Stimulated activated effector memory CD8-positive, alpha-beta T cell treated with anti-CD3 and anti-CD28 coated beads, Interleukin-12 subunit alpha, Interleukin-12 subunit beta, amount 100 ng/mL, for 72 hours (primary cell): Measurements from ENCODE around the gene MFSD12.
"Not testable (repeated sequence)": the region's sequence is repeated elsewhere in the genome, so short reads cannot be mapped to it uniquely, and the experiment has no call there.

ENCODE experiments used
- ATAC-seq: fragments of 150-1000 bp; cut with Tn5 transposase; 2 replicates; pipeline ENCODE4 v1.10.0; 2021
- DNase-seq, 2 donors: peaks; one replicate each; pipeline ENCODE4 v3.0.0; 2021 to 2022; ENCODE audit warnings: low spot score in 2 of 2
- H3K27ac Mint-ChIP-seq: one replicate; pipeline ENCODE4 v1.8.0; 2022; ENCODE audit warnings: mild to moderate bottlenecking, mixed read lengths
- H3K36me3 Mint-ChIP-seq: one replicate; pipeline ENCODE4 v1.8.0; 2022; ENCODE audit warnings: mild to moderate bottlenecking, mixed read lengths
- H3K4me1 Mint-ChIP-seq: one replicate; pipeline ENCODE4 v1.8.0; 2022; ENCODE audit warnings: mixed read lengths
- H3K4me3 Mint-ChIP-seq: one replicate; pipeline ENCODE4 v1.8.0; 2022; ENCODE audit warnings: mild to moderate bottlenecking, mixed read lengths
- H3K9me3 Mint-ChIP-seq: one replicate; pipeline ENCODE4 v1.8.0; 2022; ENCODE audit warnings: mixed read lengths

MFSD12 gene

GRCh38 chr19:3537438-3538240 is 19.7 kb downstream of the MFSD12 start:
- ATAC-seq: peak; percentile 8
- peak overlapping the region; percentile 78 for H3K27ac Mint-ChIP-seq
- H3K36me3 Mint-ChIP-seq: peaks cover 67% of the 10 kb centered on the region

GRCh38 chr19:3537101-3537437 is 20.3 kb downstream of the MFSD12 start:
- DNase-seq (no peak), ATAC-seq (no peak)
- Mint-ChIP-seq H3K4me3 (no peak overlapping the region), H3K4me1 (peaks cover 8% of the 10 kb centered on the region), H3K36me3 (peaks cover 72% of the 10 kb centered on the region), H3K27ac (peak overlapping the region; percentile 78), H3K9me3 (no peaks in the 10 kb centered on the region)

More at GRCh38 chr19:3537438-3538240, 19.7 kb downstream of the MFSD12 start:
- no peak for DNase-seq
- peaks cover 8% of the 10 kb centered on the region for H3K4me1 Mint-ChIP-seq
- H3K9me3 Mint-ChIP-seq: no peaks in the 10 kb centered on the region
- no peak overlapping the region for H3K4me3 Mint-ChIP-seq

GRCh38 chr19:3536429-3537100 is 20.8 kb downstream of the MFSD12 start:
- Mint-ChIP-seq H3K4me1 (peaks cover 8% of the 10 kb centered on the region), H3K36me3 (peaks cover 72% of the 10 kb centered on the region), H3K9me3 (no peaks in the 10 kb centered on the region), H3K4me3 (no peak overlapping the region), H3K27ac (no peak overlapping the region)
- DNase-seq: no peak
- ATAC-seq: no peak

GRCh38 chr19:3535981-3536380 is 21.4 kb downstream of the MFSD12 start:
- H3K9me3 Mint-ChIP-seq: no peaks in the 10 kb centered on the region
- H3K4me1 Mint-ChIP-seq: peaks cover 8% of the 10 kb centered on the region
- H3K36me3 Mint-ChIP-seq: peaks cover 72% of the 10 kb centered on the region
- H3K4me3 Mint-ChIP-seq: no peak overlapping the region
- DNase-seq: no peak
- no peak for ATAC-seq
- no peak overlapping the region for H3K27ac Mint-ChIP-seq

GRCh38 chr19:3535563-3535965 is 21.8 kb downstream of the MFSD12 start:
- no peak for ATAC-seq
- H3K36me3 Mint-ChIP-seq: peaks cover 72% of the 10 kb centered on the region
- H3K9me3 Mint-ChIP-seq: no peaks in the 10 kb centered on the region
- no peak for DNase-seq
- H3K4me1 Mint-ChIP-seq: peaks cover 8% of the 10 kb centered on the region
- H3K4me3 Mint-ChIP-seq: no peak overlapping the region
- no peak overlapping the region for H3K27ac Mint-ChIP-seq

- Mint-ChIP-seq H3K4me1 (peaks cover 8% of the 10 kb centered on the region), H3K9me3 (no peaks in the 10 kb centered on the region), H3K4me3 (no peak overlapping the region), H3K36me3 (peaks cover 72% of the 10 kb centered on the region), H3K27ac (no peak overlapping the region)
- no peak for ATAC-seq
- no peak for DNase-seq
Measured at GRCh38 chr19:3535235-3535535, 22.2 kb downstream of the MFSD12 start.

GRCh38 chr19:3534375-3535234 is 22.8 kb downstream of the MFSD12 start:
- H3K4me1 Mint-ChIP-seq: peaks cover 8% of the 10 kb centered on the region
- H3K9me3 Mint-ChIP-seq: no peaks in the 10 kb centered on the region
- no peak for DNase-seq
- H3K4me3 Mint-ChIP-seq: no peak overlapping the region
- peaks cover 66% of the 10 kb centered on the region for H3K36me3 Mint-ChIP-seq
- H3K27ac Mint-ChIP-seq: no peak overlapping the region
- no peak for ATAC-seq

GRCh38 chr19:3533563-3534216 is 23.7 kb downstream of the MFSD12 start:
- Mint-ChIP-seq H3K36me3 (peaks cover 61% of the 10 kb centered on the region), H3K27ac (no peak overlapping the region), H3K4me3 (no peak overlapping the region), H3K4me1 (peaks cover 8% of the 10 kb centered on the region), H3K9me3 (no peaks in the 10 kb centered on the region)
- ATAC-seq: no peak
- no peak for DNase-seq

- no peak overlapping the region for H3K27ac Mint-ChIP-seq
- no peaks in the 10 kb centered on the region for H3K9me3 Mint-ChIP-seq
- ATAC-seq (no peak), DNase-seq (no peak)
- no peak overlapping the region for H3K4me3 Mint-ChIP-seq
- H3K4me1 Mint-ChIP-seq: peaks cover 8% of the 10 kb centered on the region
- H3K36me3 Mint-ChIP-seq: peaks cover 55% of the 10 kb centered on the region
Measured at GRCh38 chr19:3533033-3533432, 24.4 kb downstream of the MFSD12 start.

- Mint-ChIP-seq H3K36me3 (peaks cover 49% of the 10 kb centered on the region), H3K27ac (no peak overlapping the region), H3K9me3 (no peaks in the 10 kb centered on the region), H3K4me1 (peaks cover 8% of the 10 kb centered on the region), H3K4me3 (no peak overlapping the region)
- ATAC-seq: peak; percentile 12
- no peak for DNase-seq
Measured at GRCh38 chr19:3532154-3532786, 25.1 kb downstream of the MFSD12 start.

GRCh38 chr19:3531716-3532115 is 25.7 kb downstream of the MFSD12 start:
- Mint-ChIP-seq H3K9me3 (no peaks in the 10 kb centered on the region), H3K4me1 (peaks cover 8% of the 10 kb centered on the region), H3K27ac (no peak overlapping the region), H3K4me3 (no peak overlapping the region), H3K36me3 (peaks cover 49% of the 10 kb centered on the region)
- DNase-seq (no peak), ATAC-seq (no peak)

- peaks cover 8% of the 10 kb centered on the region for H3K4me1 Mint-ChIP-seq
- no peaks in the 10 kb centered on the region for H3K9me3 Mint-ChIP-seq
- DNase-seq: no peak
- H3K36me3 Mint-ChIP-seq: peaks cover 38% of the 10 kb centered on the region
- H3K27ac Mint-ChIP-seq: no peak overlapping the region
- ATAC-seq: no peak
- H3K4me3 Mint-ChIP-seq: no peak overlapping the region
Measured at GRCh38 chr19:3530389-3530788, 27.0 kb downstream of the MFSD12 start.

GRCh38 chr19:3529299-3529698 is 28.1 kb downstream of the MFSD12 start:
- not testable (repeated sequence) for H3K27ac Mint-ChIP-seq, H3K9me3 Mint-ChIP-seq, H3K4me1 Mint-ChIP-seq, DNase-seq, ATAC-seq, H3K4me3 Mint-ChIP-seq
- H3K36me3 Mint-ChIP-seq: peaks cover 36% of the 10 kb centered on the region

- no peak for ATAC-seq
- Mint-ChIP-seq H3K27ac (no peak overlapping the region), H3K9me3 (no peaks in the 10 kb centered on the region), H3K4me3 (no peak overlapping the region), H3K36me3 (peaks cover 36% of the 10 kb centered on the region), H3K4me1 (peaks cover 5% of the 10 kb centered on the region)
- DNase-seq: no peak
Measured at GRCh38 chr19:3528539-3529211, 28.7 kb downstream of the MFSD12 start.
